GM21723 (cell line): ENCODE data around the gene HDGF.

Experiments
- ATAC-seq: cut with Tn5 transposase; IDR thresholded peaks from one replicate; pipeline ENCODE4 v1.9.1; 2021; ENCODE audit warnings: mild to moderate bottlenecking, moderate library complexity; ENCODE audit not compliant: unreplicated experiment

Gene HDGF

GRCh38 chr1:156703336-156703735 is 48.1 kb downstream of the HDGF start:
- no peak for ATAC-seq

DNA sequence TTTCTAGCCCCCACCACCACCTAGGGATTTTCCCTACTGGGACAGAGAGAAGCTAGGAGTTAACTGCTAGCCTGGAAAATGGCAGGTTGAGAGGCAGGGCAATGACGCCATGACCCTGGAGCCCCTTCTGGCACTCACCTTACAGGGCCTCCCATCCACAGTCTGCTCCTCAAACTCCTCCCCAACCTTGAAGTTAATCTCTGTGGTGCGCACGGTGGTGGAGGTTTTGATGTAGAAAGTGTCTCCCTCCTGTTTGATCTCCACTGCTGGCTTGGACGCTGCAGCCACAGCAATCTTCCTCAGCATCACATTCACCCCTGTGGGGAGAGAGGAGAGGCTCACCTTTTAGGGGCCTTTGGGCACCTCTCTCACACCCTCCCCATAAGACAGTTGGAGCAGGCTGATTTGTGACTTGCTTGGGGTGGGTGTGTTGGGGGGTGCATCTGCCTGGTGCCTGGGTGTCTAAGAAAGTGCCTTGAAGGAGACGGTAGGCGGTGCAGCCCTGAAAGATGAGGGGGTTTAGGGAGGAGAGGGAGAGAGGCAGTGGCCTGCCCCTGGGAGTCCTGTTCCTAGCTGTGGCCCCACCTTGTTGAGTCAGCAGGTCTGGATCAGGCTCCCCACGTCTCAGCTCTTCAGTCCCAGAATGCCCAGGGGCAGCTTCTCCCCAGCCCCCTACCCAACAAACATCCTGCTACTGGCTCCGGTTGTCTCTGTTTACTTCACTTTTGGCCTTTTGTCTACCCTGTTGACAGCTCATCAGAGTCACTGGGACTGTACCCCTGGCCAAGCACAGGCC is 50.5 kb downstream of the HDGF start:
- no peak for ATAC-seq

DNA sequence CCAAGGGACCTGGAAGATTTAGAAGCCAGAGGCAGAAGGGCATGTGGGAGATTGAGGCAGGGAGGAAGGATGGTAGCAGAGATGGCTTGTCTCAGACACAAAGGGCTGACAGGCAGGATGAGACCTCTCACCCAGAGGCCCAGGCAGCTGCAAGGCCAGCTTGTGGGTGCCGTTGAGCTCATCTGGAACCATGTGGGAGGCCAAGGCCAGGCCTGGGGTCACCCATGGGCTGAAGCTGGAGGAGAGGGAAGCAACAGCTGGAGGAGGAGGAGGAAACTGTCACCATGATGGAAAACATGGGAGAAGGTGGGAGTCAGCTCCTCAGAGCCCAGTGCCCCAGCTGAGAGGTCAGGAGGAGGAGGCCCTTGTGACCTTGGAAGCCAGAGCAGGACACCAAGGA is 52.5 kb downstream of the HDGF start:
- ATAC-seq: no peak

GRCh38 chr1:156697481-156697880 is 54.0 kb downstream of the HDGF start:
- ATAC-seq: no peak

- no peak for ATAC-seq
Measured at GRCh38 chr1:156696755-156697154, 54.7 kb downstream of the HDGF start.

GRCh38 chr1:156694690-156694962 is 56.8 kb downstream of the HDGF start:
- no peak for ATAC-seq

DNA sequence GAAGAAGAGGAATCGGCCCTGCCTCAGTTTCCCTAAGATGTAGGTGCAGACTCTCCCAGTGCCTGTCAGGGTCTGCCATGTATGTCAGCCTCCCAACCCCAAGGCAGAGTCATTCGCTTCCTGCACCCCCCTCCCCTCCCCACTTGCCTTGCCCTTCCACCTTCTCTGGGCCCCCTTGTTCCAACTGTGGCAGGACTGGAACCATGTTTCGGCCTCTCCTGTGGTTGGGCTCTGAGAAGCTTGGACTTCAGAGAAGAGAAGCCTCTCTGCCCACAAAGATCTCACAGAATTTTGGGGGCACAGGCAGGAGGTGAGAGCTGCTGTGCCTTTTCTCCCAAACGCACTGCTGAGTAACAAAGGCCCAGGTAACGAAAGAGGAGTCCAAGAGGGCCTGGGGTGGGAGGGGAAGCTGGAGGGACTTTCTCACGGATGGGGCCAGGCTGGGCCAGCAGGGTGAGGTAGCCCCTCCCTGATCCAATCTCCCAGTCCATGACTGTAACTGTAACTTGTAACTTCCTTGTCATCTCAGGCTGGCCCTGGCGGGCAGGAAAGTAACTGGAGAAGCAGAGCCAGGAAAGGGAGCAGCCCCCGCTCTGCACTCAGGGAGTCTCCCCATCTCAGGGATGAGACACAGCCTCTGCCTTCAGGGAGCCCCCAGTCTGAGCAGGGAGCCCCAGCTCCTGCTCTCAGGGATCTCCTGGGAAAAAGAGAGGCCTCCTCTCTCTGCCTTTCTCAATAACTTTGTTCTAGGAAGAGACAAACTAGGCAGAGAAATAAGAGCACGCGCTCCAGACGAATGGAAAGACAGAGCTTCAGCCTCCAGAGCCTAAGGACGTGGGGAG is 57.4 kb downstream of the HDGF start:
- no peak for ATAC-seq

- ATAC-seq: no peak
Measured at GRCh38 chr1:156692925-156693847, 58.3 kb downstream of the HDGF start.

- ATAC-seq: no peak
Measured at GRCh38 chr1:156692441-156692924, 59.0 kb downstream of the HDGF start.
